GM20000 (cell line): ENCODE data around the gene CCDC54.

Experiments
- DNase-seq: peaks from one replicate; pipeline ENCODE4 v3.0.0; 2012; ENCODE audit warnings: low spot score
- TF ChIP-seq, protein P1 (sequence below): IDR thresholded peaks from 2 replicates; pipeline ENCODE4 v1.5.1; 2012; ENCODE audit warnings: mild to moderate bottlenecking, control low read depth; ENCODE audit errors: extremely low read depth, missing control alignments

Gene CCDC54

DNA sequence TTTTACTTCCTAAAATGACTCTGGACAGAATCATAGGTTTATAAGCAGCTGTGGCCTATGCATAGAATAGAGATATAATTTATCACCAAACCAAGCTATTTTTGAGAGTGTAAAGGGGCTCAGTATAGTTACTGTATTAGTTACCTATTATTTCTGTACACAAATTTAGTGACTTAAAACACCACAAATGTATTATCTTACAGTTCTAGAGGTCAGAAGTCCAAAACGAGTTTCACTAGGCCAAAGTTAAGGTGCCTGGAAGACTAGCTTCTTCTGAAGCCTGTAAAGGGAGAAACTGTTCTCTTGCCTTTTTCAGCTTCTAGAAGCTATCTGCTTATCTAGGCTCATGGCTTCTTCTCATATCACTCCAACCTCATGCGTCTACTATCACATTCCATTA is 30.1 kb downstream of the CCDC54 start:
- TF ChIP-seq, protein P1, sequence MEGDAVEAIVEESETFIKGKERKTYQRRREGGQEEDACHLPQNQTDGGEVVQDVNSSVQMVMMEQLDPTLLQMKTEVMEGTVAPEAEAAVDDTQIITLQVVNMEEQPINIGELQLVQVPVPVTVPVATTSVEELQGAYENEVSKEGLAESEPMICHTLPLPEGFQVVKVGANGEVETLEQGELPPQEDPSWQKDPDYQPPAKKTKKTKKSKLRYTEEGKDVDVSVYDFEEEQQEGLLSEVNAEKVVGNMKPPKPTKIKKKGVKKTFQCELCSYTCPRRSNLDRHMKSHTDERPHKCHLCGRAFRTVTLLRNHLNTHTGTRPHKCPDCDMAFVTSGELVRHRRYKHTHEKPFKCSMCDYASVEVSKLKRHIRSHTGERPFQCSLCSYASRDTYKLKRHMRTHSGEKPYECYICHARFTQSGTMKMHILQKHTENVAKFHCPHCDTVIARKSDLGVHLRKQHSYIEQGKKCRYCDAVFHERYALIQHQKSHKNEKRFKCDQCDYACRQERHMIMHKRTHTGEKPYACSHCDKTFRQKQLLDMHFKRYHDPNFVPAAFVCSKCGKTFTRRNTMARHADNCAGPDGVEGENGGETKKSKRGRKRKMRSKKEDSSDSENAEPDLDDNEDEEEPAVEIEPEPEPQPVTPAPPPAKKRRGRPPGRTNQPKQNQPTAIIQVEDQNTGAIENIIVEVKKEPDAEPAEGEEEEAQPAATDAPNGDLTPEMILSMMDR = no peak
- DNase-seq = no peak

DNA sequence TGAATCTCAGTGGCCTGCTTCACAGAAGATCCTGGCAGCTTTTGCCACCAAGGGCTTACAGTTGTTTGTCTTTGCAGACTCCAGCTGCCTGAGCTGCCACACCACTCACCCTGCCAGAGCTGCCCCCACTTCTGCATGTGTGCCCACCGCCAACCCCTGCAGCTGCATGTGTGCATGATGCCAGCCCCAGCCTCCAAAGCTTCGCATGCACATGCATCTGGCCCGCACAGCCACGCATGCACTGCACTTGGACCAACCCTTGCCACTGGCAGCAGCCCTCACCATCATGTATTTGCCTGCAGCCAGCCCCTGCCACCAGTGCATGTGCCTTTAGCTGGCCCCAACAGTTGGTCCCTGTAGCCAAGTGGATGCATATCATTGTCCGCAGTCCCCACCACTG is 31.3 kb downstream of the CCDC54 start:
- TF ChIP-seq, protein P1 = no peak
- no peak for DNase-seq

DNA sequence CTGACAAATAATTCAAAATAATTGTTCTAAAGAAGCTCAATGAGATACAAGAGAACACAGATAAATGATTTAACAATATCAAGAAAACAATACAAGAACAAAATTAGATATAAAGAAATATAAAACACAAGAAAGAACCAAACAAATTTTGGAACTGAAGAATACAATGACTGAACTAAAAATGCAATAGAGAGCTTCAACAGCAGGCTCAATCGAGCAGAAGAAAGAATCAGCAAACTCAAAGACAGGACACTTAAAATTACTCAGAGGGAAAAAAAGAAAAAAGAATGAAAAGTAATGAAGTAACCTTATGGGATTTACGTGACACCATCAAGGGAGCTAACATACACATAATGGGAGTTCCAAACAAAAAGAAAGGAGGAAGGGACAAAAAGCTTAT is 32.1 kb downstream of the CCDC54 start:
- DNase-seq = no peak

DNA sequence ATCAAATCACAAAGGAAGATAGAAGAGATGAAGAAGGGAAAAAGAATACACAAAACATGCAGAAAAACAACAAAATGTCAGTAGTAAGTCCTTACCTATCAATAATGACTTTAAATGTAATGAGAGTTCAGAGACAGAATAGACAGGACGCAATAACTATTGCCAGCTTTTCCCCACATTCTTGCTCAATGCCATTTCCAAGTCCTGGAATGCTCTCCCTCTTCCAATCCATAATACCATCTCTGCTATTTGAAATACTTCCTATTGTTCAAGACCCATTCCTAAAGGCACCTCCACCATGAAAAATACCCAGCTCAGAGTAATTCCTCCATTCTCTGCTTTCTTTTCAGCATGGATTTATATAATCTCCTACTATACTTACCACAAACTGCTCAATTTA is 33.4 kb downstream of the CCDC54 start:
- TF ChIP-seq, protein P1 = no peak
- DNase-seq = no peak

More for the DNA sequence above, 32.1 kb downstream of the CCDC54 start:
- TF ChIP-seq, protein P1 = no peak

DNA sequence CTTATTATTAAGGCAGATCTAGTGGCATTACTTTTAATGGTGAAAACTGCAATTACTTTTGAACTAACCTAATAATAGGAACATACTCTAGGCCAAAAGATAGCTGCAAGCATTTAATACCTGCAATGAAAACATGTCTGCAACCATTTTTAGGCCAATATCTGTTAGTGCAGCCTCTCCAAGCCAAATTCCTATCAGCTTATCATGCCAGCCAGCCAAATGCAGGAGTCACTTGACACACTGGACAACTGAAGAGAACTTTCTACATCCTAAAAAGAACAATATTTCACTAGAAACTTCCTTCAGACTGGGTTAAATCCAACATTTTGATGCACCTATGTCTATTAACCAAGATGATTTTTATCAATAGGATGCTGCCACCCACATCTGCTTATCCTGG is 33.8 kb downstream of the CCDC54 start:
- TF ChIP-seq, protein P1 = no peak
- DNase-seq = no peak

DNA sequence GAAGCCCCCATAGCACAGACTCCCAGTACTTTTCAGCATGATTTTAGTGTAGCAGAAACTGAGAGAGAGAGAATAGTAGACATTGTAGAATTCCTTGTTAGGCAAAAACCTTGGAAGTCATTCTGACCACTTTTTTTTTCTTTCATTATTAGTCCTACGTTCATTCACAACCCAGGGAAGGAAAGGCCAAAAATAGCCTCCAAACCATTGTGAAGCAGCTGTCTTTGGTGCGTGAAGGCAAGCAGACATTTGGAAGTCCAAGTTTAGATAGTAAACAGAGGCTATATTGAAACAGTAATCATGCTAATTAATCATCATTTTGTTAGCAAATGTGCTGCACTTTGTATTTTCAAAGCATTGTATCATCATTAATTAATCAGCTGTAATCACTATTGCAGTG is 34.5 kb downstream of the CCDC54 start:
- no peak for DNase-seq
- TF ChIP-seq, protein P1 = no peak

DNA sequence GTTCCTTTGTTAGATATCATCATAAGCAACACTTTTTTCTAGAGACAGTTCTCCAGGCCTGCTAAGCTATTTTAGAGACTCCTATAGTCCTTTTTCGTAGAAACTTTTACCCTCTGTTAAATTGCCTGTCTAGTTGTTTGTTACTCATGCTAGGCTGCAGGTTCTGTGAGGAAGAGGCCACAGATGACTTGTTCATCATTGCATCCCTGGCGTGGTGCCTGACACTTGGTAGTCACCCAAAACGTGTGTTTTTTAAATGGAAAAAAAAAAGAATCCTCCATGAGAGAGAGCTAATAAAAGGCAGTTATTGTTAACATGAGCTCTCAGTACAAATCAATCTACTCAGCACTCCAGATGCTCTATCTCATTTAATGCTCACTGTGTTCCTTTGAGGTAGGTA is 35.1 kb downstream of the CCDC54 start:
- TF ChIP-seq, protein P1 = no peak
- no peak for DNase-seq
